WI38 (cell line): ENCODE measurements around the gene MS4A2.

Experiments
- H3K4me3 ChIP-seq: 2 replicates; pipeline ENCODE4 v1.5.1; 2011; ENCODE audit warnings: low read depth, mild to moderate bottlenecking, control low read depth, low read length
- CTCF ChIP-seq: IDR thresholded peaks from 2 replicates; pipeline ENCODE4 v1.5.1; 2012; ENCODE audit warnings: low read depth, mild to moderate bottlenecking, control low read depth, low read length

The MS4A2 gene

GRCh38 chr11:60143768-60144167 lies 55.3 kb downstream of the MS4A2 start:
- no peak overlapping the region for H3K4me3 ChIP-seq
- TF ChIP-seq CTCF, result no peak

- H3K4me3 ChIP-seq, result no peak overlapping the region
- no peak for TF ChIP-seq CTCF
These were observed 57.2 kb downstream of the MS4A2 start for GRCh38 chr11:60145677-60146076.
